Activated CD4-positive, alpha-beta T cell treated with anti-CD3 and anti-CD28 coated beads for 4 hours (primary cell): ENCODE measurements around the gene DHRS3.
"Not testable (repeated sequence)": the region's sequence is repeated elsewhere in the genome, so short reads cannot be mapped to it uniquely, and the experiment has no call there.

Experiments used
- DNase-seq, 2 donors: peaks; one replicate each; pipeline ENCODE4 v3.0.0-alpha.2; 2020

The DHRS3 gene

DNA sequence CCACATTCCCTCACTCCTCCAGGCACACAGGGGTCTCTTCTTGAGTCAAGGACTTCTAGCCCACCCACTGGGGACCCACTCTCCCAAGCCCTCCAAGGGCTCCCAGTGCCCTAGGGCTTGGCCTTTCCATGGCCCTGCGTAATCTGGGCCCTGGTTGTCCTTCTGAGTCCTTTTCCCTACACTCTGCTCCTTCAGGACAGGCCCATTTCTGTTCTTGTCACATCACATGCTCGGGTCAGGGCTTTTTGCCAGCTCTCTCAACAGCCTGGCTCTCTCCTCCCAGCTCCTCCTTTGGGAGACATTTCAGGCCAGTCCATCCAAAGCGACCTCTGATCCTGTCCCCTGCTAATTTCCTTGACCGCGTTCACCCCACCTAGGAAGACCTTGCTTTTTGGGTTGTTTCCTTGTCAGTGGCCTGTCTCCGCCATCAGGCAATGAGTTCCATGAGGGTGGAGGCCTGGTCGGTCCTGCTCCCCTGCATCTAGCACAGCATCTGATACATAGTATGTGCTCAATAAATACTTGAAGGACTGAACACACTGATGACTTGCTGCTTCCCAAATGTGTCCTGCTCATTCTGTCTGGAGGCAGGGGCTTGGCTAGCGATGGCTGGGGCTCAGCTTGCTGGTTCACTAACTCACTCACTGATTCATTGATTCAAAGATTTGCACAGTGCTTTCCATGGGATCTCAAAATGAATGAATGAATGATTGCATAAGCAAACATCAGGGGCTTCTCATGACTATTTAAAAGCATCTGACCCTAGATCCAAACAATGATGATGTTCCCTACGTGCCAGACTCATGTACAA, 44.8 kb downstream of the DHRS3 start:
- no peak for DNase-seq

DNA sequence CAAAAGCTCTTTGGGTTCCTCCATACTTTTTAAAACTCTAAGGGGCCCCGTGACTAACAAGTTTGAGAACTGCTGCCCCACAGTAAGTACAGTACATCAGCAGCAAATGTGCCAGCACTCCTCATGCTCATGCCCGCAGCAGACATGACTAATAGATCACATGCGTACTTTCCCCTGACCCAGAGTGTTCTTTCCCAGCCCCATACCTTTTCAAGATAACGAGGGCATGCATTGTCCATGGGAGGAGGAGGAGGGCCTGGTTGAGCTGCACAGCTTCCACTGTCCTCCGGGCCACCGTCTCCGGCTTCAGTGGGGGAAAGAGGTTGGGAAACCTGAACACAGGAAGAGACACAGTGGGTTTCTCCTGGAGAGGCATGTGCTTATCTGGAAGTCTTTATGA, 45.5 kb downstream of the DHRS3 start:
- no peak for DNase-seq

DNA sequence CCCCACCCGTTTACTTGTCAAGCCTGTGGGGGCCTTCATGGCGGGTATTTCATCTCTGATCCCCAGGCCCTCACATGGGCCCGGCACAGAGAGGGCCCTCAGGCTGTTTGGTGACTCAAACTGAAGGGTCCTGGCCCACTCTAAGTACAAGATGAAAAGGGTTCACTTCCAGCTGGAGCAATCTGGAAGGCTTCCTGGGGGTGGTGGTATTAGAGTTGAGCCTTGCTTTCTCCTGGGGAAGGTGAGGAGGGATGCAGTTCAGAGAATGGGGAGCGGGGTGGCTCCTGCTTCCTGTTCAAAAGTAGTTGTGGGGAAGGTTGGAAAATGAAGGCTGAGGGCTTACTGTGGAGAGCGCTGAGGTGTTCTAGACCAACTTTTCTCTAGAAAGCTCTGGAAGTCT, 47.7 kb downstream of the DHRS3 start:
- DNase-seq: no peak

DNA sequence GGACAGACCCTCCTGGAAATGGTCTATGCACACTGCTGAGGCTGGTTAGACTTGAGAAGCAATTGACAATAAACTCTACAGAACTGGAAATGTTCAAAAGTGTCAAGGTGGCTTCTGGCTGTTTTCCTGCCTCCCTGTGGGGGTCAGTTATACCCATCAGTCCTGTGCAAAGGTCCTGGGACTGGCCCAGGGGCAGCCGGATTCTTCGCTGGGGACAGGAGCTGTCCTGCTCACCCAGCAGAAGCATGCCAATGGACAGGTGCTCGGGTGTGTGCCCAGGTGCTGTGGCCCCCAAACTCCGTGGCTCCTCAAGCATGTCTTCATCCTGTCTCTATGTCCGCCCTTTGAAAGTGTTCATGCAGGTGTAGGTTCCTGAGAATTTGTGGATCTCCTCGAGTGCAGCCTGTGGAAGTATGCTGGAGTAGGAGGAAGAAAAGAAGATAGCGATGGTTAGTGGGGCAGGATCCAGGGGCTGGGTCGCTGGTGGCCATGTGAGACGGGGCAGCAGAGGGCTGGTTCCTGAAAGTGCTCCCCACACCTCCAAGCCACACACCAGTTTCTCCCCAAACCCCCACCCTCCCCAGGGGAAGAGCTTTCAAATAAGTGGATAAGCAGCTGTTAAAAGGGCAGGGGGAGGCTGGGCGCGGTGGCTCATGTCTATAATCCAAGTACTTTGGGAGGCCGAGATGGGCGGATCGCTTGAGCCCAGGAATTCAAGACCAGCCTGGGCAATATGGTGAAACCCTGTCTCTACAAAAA, 49.8 kb downstream of the DHRS3 start:
- no peak for DNase-seq

DNA sequence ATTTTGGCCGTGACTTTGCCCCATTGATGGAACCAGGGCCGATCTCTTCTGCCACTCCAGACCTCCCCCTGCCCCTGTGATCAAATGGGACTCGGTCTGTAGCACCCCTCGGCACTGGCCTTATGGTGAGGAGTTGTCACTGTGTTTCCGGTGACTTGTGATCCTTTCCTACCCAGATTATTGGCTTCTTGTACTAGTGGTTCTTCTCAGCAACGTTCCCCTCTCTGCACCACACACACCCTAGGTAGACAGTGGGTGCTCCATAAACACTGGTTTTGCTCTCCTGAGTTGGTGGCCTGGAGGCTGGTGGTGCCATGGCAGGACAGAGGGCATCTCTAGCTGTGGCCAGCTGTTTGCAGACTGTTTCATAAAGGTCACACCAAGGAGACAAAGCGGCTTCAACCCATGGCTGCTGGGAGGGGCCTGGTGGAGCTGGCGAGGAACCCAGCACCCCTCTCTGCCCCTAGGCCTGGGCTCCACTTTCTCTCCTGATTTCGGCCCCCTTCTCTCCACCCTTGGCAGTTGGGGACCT, 50.7 kb downstream of the DHRS3 start:
- no peak for DNase-seq

DNA sequence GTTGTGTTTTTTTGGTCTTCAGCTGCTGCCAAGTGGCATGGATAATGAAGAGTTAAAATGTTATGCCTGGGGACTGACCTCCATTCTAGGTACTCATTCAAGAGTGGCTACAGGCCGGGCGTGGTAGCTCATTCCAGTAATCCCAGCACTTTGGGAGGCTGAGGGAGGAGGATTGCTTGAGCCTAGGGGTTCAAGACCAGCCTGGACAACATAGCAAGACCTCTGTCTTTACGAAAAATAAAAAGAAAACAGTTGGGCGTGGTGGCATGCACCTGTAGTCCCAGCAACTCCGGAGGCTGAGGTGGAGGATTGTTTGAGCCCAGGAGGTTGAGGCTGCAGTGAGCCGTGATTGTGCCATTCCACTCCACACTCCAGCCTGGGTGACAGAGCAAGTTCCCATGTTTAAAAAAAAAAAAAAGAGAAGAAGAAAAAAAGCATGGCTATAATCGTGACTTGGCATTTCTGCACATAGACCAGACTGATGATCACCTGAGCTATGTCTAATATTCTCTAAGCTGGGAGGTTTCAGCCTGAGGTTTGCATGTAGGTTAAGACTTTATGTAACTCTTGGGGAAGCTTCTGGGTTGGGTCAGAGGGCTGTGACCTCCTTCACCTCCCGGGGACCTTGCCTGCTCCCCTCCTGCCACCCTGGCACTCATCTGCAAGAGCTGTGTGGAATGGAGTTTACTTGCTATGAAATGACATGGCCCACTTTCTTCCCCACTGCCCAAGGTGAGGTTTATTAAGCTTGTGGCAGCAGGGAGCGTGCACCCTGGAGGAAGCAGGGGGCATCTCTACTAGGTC, 51.3 kb downstream of the DHRS3 start:
- no peak for DNase-seq

DNA sequence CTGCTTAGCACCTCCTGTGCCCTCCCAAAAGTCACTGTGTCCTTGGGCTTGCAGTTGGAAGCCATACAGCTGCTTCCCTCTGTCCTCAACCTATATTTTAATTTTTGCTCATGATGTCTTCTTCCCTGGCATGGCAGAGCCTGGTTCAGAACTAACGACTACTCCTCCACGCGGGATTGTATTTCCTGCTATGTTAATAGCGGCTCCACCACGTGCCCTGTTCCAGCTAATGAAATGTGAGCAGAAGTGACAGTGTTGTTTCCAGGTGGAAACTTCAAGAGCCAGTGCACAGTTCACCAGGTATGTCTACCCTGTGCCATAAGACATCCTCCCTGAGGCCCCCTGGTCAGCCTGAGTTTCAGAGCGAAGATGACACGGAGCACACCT, 52.1 kb downstream of the DHRS3 start:
- DNase-seq: no peak

DNA sequence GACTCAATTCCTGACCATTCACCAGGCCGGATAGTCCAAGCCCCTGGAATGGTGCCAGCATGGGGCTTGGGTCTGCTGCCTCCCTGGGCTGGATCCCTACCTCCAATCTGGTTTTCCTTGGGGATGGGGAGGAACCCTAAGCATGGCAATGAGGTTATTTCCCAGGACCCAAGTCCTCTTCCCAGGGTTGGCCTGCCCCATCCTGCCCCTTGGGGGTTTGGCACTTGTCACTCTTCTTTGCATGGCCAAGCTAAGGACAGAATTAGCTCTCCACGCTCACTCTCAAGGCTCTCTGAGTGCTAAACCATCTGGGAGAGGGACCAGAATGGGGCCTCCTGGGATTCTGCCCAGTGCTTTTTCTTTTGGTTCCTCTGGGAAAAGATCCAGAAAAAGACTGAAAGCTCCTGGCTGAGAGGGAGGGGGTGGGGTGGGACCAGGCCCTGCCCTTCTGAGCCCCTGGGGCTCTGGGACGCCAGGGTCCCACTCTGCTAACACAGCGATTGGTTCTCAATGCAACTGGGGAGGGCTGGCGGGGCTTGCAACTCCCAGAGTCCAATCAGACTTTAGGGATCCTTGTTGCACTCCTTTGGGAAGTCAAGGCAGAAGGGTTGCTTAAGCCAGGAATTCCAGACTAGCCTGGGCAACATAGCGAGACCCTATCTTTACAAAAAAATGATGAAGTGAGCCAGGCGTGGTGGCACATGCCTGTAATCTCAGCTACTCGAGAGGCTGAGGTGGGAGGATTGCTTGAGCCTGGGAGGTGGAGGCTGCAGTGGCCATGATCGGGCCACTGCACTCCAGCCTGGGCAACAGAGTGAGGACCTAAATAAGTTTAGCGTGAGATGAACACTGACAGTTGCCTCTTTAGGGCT, 52.7 kb downstream of the DHRS3 start:
- DNase-seq: no peak

DNA sequence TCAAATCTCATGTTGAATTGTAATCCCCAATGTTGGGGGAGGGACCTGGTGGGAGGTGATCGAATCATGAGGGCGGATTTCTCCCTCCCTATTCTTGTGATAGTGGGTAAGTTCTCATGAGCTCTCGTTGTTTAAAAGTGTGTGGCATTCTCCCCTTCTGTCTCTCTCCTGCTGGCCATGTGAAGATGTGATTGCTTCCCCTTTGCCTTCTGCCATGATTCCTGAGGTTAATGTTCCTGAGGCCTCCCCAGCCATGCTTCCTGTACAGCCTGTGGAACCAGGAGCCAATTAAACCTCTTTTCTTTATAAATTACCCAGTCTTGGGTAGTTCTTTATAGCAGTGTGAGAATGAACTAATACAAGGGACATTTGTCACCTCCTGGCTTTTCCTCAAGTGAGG, 53.8 kb downstream of the DHRS3 start:
- DNase-seq: not testable (repeated sequence)

DNA sequence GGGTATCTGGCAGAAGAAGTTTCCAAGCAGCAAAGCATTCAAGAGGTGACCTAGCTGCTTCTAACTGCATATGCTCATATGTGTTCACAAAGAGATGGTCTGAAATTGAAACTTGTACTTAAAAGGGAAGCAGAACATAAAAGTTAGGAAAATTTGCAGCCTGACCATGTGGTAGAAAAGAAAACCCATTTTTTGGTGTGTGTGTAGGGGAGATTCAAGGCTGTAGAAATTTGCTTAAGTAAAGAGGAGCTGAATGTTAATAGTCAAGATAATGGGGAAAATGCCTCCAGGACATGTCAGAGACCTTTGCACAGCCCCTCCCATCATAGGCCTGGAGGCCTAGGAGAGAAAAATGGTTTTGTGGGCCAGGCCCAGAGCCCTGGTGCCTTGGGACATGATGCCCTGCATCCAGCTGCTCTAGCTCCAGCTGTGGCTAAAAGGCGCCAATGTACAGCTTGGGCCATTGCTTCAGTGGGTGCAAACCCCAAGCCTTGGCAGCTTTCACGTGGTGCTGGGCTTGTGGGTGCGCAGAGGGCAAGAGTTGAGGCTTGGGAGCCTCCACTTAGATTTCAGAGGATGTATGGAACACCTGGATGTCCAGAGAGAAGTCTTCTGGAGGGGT, 54.9 kb downstream of the DHRS3 start:
- no peak for DNase-seq

DNA sequence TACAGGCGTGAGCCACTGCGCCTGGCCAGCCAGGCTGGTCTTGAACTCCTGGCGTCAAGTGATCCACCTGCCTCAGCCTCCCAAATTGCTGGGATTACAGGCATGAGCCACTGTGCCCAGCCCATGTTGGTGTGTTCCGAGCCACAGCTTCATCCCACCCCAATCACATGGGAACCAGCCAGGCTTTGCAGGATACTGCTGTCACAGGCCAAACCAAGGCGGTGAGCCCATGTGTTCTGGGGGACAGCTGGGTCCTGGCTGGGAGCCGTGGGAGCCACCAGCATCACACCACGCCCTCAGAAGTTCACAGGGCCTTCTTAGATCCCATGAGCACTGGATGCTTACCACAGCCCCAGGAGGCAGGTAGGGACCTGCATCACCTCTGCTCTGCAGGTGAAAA, 56.9 kb downstream of the DHRS3 start:
- no peak for DNase-seq

DNA sequence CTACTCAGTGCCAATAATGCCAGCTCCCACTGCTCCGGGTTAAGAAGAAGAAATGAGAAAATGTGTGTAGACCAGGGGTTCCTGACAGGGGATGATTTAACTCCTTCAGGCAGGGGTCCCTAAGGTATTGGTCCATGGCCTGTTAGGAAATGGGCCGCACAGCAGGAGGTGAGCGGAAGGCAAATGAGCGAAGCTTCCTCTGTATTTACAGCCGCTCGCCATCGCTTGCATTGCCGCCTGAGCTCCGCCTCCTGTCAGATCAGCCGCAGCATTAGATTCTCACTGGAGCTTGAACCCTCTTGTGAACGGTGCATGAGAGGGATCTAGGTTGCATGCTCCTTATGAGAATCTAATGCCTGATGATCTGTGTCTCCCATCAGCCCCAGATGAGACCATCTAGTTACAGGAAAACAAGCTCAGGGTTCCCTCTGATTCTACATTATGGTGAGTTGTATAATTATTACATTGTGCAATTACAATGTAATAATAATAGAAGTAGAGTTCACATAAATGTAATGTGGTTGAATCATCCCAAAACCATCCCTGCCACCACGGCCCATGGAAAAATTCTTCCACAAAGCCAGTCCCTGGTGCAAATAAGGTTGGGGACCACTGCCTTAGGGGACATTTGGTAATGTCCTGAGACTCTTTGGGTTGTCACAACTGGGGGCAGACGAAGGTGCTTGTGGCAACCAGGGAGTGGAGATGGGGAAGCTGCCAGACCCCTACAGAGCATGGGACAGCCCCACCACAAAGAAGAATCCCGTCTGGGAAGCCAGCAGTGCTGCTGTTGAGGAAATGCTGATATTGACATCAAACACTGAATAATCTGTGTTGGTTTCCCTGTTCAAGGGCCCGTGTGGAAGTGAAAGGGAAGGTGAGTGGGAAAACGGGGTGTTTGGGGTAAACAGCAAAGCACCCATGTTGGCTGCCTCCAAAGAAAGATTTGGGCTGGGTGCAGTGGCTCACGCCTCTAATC, 60.8 kb downstream of the DHRS3 start:
- DNase-seq: no peak

DNA sequence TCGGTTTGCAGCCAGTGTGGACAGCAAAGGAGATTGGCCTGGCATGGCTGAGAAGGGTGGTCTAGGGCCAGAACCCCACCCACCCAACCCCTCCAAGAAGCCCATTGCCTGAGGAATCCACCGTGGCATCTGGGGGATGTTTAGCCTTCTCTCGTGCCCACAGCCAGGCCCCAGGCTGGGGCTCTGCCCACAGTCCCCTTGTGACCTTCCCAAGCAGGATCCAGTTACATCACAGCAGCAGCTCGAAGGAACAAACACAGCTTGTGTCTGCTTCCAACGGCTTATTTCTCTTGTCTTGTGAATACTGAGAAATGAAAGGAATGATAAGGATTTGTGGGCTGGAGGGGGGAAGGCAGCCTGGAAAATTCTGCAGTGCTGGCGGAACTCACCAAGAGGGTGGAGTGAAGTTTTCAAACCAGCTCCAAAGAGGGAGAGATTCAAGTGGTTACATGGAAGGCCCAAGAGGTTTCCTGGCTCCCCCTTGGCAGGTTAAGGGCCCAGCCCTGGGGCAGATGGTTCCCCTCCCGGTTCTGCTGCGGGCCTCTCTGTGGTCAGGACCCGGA, 61.6 kb downstream of the DHRS3 start:
- no peak for DNase-seq

DNA sequence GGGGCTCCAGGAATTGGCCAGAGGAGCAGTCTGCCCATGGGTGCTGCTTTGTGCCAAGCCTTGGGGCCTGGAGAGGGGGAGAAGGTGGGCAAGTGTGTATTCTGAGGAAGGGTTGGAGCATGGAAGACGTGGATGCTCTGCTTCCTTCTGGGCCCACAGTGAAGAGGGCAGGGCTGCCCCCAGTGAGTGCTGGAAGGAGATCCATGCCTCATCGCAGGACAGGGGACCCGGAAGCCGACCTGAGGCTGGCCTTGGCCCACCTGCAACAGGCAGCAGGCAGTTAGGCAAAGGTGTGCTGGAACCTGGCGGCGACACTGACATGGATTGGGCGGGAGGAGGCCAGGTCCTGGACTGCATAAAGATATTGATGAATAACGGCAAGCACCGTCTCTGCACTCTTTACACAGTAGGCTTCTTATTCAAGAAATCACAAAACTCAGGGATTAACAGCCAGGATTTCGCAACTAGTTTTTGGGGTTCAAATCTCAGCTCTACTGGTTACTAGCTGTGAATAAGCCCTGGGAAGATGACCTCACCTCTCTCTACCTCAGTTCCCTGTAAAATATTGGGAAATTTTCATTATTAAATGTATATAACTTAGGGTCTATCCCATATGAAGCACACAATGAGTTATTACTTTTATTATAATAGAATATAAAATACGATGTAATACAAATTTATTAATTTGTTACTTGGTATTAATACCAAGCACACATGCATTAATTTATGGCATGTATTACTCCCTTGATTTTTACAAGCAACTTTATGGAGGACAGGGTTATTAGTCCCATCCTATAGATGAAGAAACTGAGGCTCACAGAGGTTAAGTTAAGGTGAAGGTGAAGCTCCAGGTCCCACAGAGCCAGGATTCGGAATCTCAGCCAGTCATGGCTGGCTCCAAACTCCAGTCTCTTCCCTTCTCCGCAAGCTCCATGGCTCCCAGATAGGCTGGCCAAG, 62.3 kb downstream of the DHRS3 start:
- no peak for DNase-seq

DNA sequence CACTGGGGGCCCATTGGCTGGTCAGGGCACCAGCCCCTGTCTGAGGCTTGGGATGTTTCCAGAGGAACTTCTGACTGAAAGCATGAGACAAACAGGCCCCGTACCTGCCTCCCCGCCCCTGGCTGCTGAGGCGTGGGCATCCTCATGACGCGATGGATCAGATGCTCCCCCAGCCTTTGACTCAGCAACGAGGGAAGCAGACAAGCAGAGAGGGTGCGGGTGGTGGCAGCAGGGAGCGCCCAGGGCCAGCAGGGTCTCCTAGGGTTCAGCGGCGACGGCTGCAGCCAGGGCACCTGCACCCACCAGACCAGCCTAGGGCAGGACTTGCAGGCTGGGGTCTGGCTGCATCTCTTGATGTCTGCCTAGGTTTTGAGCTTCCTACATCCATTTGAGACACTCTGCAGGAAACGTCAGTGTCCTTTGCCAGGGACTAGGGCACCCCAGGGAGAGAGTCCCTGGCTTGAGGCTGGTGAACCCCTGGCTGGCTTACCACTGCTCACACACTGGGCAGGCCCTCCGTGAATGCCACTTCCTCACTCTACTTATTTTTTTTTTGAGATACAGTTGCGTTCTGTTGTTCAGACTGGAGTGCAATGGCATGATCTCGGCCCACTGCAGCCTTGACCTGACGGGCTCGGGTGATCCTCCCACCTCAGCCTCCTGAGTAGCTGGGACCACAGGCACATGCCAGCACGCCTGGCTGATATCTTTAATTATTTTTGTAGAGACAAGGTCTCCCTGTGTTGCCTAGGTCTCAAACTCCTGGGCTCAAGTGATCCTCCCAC, 63.3 kb downstream of the DHRS3 start:
- no peak for DNase-seq

DNA sequence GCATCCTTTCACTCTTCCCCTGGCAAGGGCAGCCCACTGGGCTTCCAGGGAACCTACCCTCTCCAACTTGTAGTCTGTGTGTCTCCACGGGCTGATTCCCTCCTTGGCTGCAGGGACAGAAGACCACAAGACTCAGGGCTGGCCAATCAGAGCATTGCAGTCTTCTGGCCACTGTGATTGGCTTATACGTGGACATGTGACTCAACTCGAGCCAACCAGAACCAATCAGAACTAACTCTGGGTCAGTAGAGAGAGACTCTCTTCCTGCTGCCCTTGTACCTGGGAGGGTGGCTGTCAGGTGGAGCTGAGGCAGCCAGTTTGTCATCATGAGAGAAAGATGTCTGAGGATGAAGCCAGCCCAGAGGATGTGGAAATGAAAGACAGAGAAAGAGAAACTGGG, 64.0 kb downstream of the DHRS3 start:
- DNase-seq: no peak

DNA sequence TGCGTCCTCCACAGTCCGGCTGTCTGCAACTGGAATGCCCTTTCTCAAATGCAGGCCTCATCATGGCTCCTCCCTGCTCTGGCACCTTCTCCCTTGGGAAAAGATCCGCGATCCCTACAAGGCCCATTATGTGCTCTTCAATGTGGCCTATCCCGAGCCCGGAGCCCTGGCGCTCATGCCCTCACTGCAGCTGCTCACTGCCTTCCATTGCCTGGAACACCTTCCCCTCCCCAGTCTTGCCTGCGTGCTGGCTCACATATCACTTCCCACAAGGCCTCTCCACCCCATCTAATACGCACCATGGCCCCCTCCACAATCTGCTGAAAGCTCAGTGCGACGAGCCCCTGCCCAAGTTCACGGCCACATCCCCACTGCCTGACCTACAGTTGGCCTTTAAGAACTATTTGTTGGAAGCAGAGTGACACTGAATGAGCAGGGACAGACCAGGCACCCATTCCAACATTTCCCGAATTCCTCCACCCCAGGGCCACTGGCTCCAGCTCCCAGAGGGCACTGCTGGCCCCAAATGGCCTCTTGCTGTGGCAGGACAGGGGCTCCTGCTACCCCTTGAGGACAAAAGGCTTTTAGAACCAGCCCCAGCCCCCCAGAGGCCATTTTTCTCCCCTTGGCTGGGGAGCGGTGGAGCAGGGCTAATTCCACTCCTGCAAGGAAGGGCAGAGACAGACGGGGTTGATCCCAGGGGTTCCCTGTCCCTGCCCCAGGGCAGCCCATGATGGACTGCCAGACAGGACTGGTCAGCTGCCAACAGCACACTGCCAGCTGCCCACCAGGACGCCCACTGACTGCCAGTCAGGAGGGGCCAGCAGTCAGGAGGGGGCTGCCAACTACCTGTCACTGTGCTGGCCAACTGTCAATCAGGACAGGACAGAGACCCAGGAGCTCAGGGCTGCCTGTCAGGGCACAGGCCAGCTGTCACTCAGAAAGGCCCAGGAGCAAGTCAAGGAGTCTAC, 64.8 kb downstream of the DHRS3 start:
- DNase-seq: no peak
